Esophagus muscularis mucosa (tissue), 4 donors: ENCODE results near the gene MRPS2.

ENCODE experiments used
- CTCF ChIP-seq, 3 experiments: fragments of 200-600 bp in 2 of 3; fragments of 450-650 bp in 1 of 3; sonication (generic) in 2 of 3; IDR thresholded peaks; one replicate each; pipeline ENCODE4 v1.5.1; 2017 to 2019; ENCODE audit warnings: antibody characterized with exemption in 3 of 3, mild to moderate bottlenecking in 2 of 3, moderate library complexity in 1 of 3
- EP300 ChIP-seq: sonication (generic); formaldehyde crosslinking; IDR thresholded peaks from one replicate; pipeline ENCODE4 v1.6.1; 2017; ENCODE audit warnings: antibody characterized with exemption
- POLR2A ChIP-seq: fragments of 450-650 bp; IDR thresholded peaks from one replicate; pipeline ENCODE4 v1.6.1; 2017; ENCODE audit warnings: antibody characterized with exemption, moderate library complexity, mild to moderate bottlenecking, low read depth
- POLR2AphosphoS5 ChIP-seq, 2 donors: sonication (generic); formaldehyde crosslinking; IDR thresholded peaks; one replicate each; pipeline ENCODE4 v1.6.1; 2017; ENCODE audit warnings: antibody characterized with exemption in 2 of 2

GRCh38 chr9:135515083-135515951 is 14.8 kb downstream of the MRPS2 start:
- TF ChIP-seq CTCF (IDR thresholded peaks at IDR 0.05) (no peak), EP300 (no peak), POLR2AphosphoS5 (IDR thresholded peaks at IDR 0.05) (no peak), POLR2A (no peak)
